Omental fat pad (tissue), 4 donors: Measurements from ENCODE around the gene FCRL6. TPM values are rescaled to one million over a fixed set of nuclear protein-coding genes. Genes with fewer than 3 reads are reported as not detected.

ENCODE experiments used
- ATAC-seq: fragments of 150-250 bp; one replicate; pipeline ENCODE4 v1.9.1; 2016; ENCODE audit warnings: mild to moderate bottlenecking, moderate library complexity; ENCODE audit not compliant: low FRiP score
- DNase-seq: peaks from one replicate; pipeline ENCODE4 v3.0.0-alpha.2; 2019; ENCODE audit warnings: low spot score
- CTCF ChIP-seq, 3 donors: fragments of 450-650 bp; IDR thresholded peaks; one replicate each; pipeline ENCODE4 v1.5.1; 2016 to 2017; ENCODE audit warnings: antibody characterized with exemption in 3 of 3, mild to moderate bottlenecking in 3 of 3, moderate library complexity in 2 of 3
- total RNA-seq, 4 donors: library from RNA; depleted of rRNA; stranded (reverse); fragments of >200 nt; gene quantifications; one replicate each; pipeline ENCODE4 v1.1.0, GENCODE V29; 2016

Gene FCRL6
- total RNA-seq, 4 donors from 2014 or later: 0.93 to 1.9 (median 1.4) TPM

GRCh38 chr1:159851407-159851806 lies 49.2 kb downstream of the FCRL6 start:
- no peak for ATAC-seq
- no peak for TF ChIP-seq CTCF (IDR thresholded peaks at IDR 0.05)
- DNase-seq: no peak

GRCh38 chr1:159853417-159854115 lies 51.4 kb downstream of the FCRL6 start:
- ATAC-seq (no peak), DNase-seq (no peak)
- TF ChIP-seq CTCF (IDR thresholded peaks at IDR 0.05): no peak

- TF ChIP-seq CTCF (IDR thresholded peaks at IDR 0.05): no peak
- peak; percentile 58 for ATAC-seq
- DNase-seq: peak; percentile 51
Observed at GRCh38 chr1:159854116-159854692, 52.0 kb downstream of the FCRL6 start.

- DNase-seq (peak; percentile 36), ATAC-seq (peak; percentile 96)
- TF ChIP-seq CTCF (IDR thresholded peaks at IDR 0.05): no peak
Observed at GRCh38 chr1:159854693-159855192, 52.6 kb downstream of the FCRL6 start.

- ATAC-seq (no peak), DNase-seq (no peak)
- TF ChIP-seq CTCF (IDR thresholded peaks at IDR 0.05): no peak
Observed at GRCh38 chr1:159855709-159856108, 53.5 kb downstream of the FCRL6 start.

- no peak for DNase-seq
- no peak for TF ChIP-seq CTCF (IDR thresholded peaks at IDR 0.05)
- no peak for ATAC-seq
Observed at GRCh38 chr1:159856576-159856975, 54.4 kb downstream of the FCRL6 start.

- ATAC-seq: no peak
- DNase-seq: no peak
- no peak for TF ChIP-seq CTCF (IDR thresholded peaks at IDR 0.05)
Observed at GRCh38 chr1:159857889-159858288, 55.7 kb downstream of the FCRL6 start.
